ENCODE data around the gene GRID2.

- TF ChIP-seq CTCF (IDR thresholded peaks at IDR 0.05 in 2 of 3, conservative IDR thresholded peaks at IDR 0.05 in 1 of 3; ENCODE audit: control insufficient read depth in 2 of 3, extremely low read depth in 1 of 3, insufficient read depth in 1 of 3, low read depth in 3 of 3, low read length in 3 of 3), result no peak
- TF ChIP-seq CBX3 (IDR thresholded peaks at IDR 0.05; ENCODE audit: borderline replicate concordance, low read depth), result no peak
- TF ChIP-seq USF1 (IDR thresholded peaks at IDR 0.05; ENCODE audit: borderline replicate concordance, extremely low read length, insufficient read depth, low read depth, low read length), result no peak
- TF ChIP-seq ZNF274 (IDR thresholded peaks at IDR 0.05; ENCODE audit: insufficient read depth, insufficient read length), result no peak
- TF ChIP-seq TCF12 (IDR thresholded peaks at IDR 0.05; ENCODE audit: low read depth, low read length), result no peak
- no peak for TF ChIP-seq YY1 (IDR thresholded peaks at IDR 0.05; ENCODE audit: low read depth, low read length)
- TF ChIP-seq CBX5 (IDR thresholded peaks at IDR 0.05; ENCODE audit: low read depth), result no peak
- no peak for TF ChIP-seq EP300 (IDR thresholded peaks at IDR 0.05; ENCODE audit: borderline replicate concordance in 1 of 2, control insufficient read depth in 1 of 2, low read depth in 2 of 2, low read length in 2 of 2)
- no peak for TF ChIP-seq NR2C2 (IDR thresholded peaks at IDR 0.05; ENCODE audit: borderline replicate concordance, control insufficient read depth, insufficient read length, low read depth)
- no peak for TF ChIP-seq POLR2AphosphoS5 (IDR thresholded peaks at IDR 0.05; ENCODE audit: low read length)
- no peak for TF ChIP-seq CEBPZ (IDR thresholded peaks at IDR 0.05; ENCODE audit: low read depth, low read length)
- TF ChIP-seq EZH2 (IDR thresholded peaks at IDR 0.05; ENCODE audit: borderline replicate concordance, control insufficient read depth, low read depth, low read length), result no peak
- TF ChIP-seq BACH1 (IDR thresholded peaks at IDR 0.05; ENCODE audit: borderline replicate concordance), result no peak
Measured at GRCh38 chr4:92791871-92792440, 488.2 kb downstream of the GRID2 start.

Measured in GM12878 (cell line).